Neutrophil (primary cell): ENCODE results near the gene TRIM60.

Experiments used
- H3K27ac ChIP-seq: fragments of 200-600 bp; sonication (generic); 2 replicates; pipeline ENCODE4 v1.5.1; 2016; ENCODE audit warnings: mild to moderate bottlenecking, moderate library complexity
- H3K27me3 ChIP-seq: fragments of 200-600 bp; sonication (generic); 2 replicates; pipeline ENCODE4 v1.6.0; 2016; ENCODE audit warnings: mild to moderate bottlenecking
- H3K36me3 ChIP-seq: fragments of 200-600 bp; sonication (generic); 2 replicates; pipeline ENCODE4 v1.5.1; 2017
- H3K4me1 ChIP-seq, 2 experiments: fragments of 200-600 bp in 1 of 2; sonication (generic) in 1 of 2; 1 replicate in 1 of 2; 2 replicates in 1 of 2; pipeline versions ENCODE4 v1.5.1 to v1.6.1; 2013 to 2016; ENCODE audit warnings: low read depth in 1 of 2, low read length in 1 of 2, mild to moderate bottlenecking in 1 of 2, moderate library complexity in 1 of 2; ENCODE audit not compliant: control insufficient read depth in 1 of 2, insufficient read depth in 1 of 2
- H3K4me3 ChIP-seq, 2 experiments: fragments of 200-600 bp in 1 of 2; sonication (generic) in 1 of 2; 1 replicate in 1 of 2; 2 replicates in 1 of 2; pipeline ENCODE4 v1.5.1; 2013 to 2016; ENCODE audit warnings: low read depth in 1 of 2, low read length in 1 of 2, mild to moderate bottlenecking in 1 of 2, moderate library complexity in 1 of 2
- H3K9me3 ChIP-seq: fragments of 200-600 bp; sonication (generic); 2 replicates; pipeline ENCODE4 v1.5.1; 2016
- CTCF ChIP-seq: fragments of 200-600 bp; sonication (generic); IDR thresholded peaks from 2 replicates; pipeline ENCODE4 v1.5.1; 2016; ENCODE audit warnings: antibody characterized with exemption

The TRIM60 gene

GRCh38 chr4:165048170-165048569 lies 16.4 kb downstream of the TRIM60 start:
- Histone ChIP-seq H3K27ac (no peak overlapping the region), H3K4me3 (no peak overlapping the region), H3K4me1 (no peaks in the 10 kb centered on the region), H3K27me3 (no peaks in the 10 kb centered on the region), H3K36me3 (no peaks in the 10 kb centered on the region), H3K9me3 (no peaks in the 10 kb centered on the region)
- no peak for TF ChIP-seq CTCF

DNA sequence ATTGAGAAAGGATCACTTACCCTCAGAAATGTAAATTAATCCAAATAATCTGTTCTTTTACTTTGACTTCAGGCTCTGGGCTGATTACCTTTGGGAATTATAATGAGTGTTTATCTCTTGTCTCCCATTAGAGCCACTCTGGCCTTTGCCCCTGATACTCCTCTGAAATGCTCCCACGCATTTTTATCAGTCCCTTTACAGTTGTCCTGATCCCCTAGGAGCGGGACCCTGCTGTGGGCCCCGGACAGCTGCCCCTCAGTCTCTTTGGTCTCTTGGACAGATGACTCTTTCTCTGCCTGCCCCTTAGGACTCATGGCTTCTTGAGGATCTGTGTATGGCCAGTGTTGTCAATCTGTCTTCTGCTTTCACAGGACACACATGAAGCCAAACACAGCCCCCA lies 20.8 kb downstream of the TRIM60 start:
- H3K27ac ChIP-seq = no peak overlapping the region
- H3K4me1 ChIP-seq = no peaks in the 10 kb centered on the region
- H3K9me3 ChIP-seq = no peaks in the 10 kb centered on the region
- H3K36me3 ChIP-seq = no peaks in the 10 kb centered on the region
- no peak overlapping the region for H3K4me3 ChIP-seq
- TF ChIP-seq CTCF = no peak
- H3K27me3 ChIP-seq = no peaks in the 10 kb centered on the region

GRCh38 chr4:165053645-165054044 lies 21.8 kb downstream of the TRIM60 start, which contains the start of gene TRIM75:
Gene TRIM75 (plus strand): TSS chr4:165053866. CDS start chr4:165059148, 5,282 bp downstream.
- Histone ChIP-seq H3K36me3 (no peaks in the 10 kb centered on the region), H3K4me1 (no peaks in the 10 kb centered on the region)
- no peak for TF ChIP-seq CTCF

DNA sequence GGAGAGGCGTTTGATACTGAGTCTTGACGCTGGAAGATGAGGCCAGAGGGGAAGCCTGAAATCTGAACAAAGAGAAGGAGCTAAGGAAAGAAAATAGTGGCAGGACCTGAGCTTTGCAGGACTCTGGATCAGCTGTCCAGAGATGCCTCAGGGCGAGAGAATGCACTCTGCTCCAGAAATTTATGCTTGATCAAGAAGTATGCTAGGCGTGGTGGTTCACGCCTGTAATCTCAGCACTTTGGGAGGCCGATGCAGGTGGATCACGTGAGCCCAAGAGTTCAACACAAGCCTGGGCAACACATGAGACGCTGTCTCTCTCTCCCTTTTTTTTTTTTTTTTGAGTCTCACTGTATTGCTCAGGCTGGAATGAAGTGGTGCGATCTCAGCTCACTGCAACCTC lies 23.8 kb downstream of the TRIM60 start:
- no peak for TF ChIP-seq CTCF
- no peaks in the 10 kb centered on the region for H3K27me3 ChIP-seq
- no peak overlapping the region for H3K4me3 ChIP-seq
- H3K27ac ChIP-seq = no peak overlapping the region
- no peaks in the 10 kb centered on the region for H3K9me3 ChIP-seq
- H3K4me1 ChIP-seq = no peaks in the 10 kb centered on the region
- no peaks in the 10 kb centered on the region for H3K36me3 ChIP-seq

More at GRCh38 chr4:165053645-165054044, 21.8 kb downstream of the TRIM60 start, which contains the start of gene TRIM75:
- Histone ChIP-seq H3K9me3 (no peaks in the 10 kb centered on the region), H3K27me3 (no peaks in the 10 kb centered on the region), H3K27ac (no peak within 1 kb of the TSS), H3K4me3 (no peak within 1 kb of the TSS)

DNA sequence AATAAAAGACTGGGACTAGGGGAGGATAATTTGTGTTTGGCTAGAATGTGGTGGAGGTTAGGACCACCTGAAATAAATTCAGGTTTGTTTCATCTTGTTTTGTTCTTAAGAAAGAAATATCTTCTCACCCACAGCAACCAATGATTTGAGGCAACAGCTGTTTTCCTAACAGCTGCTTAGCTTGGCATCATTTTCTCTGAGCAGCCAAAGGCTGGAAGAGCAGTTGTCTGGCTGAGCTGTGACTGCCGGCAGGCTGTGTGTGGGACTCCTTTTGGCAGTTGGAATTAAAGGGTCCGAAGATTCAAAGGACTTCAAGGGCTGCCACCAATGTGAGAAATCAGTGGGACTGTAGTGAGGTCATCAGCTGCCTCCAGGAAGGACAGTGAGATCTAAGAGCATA lies 26.9 kb downstream of the TRIM60 start:
- Histone ChIP-seq H3K9me3 (no peaks in the 10 kb centered on the region), H3K4me3 (no peak overlapping the region), H3K4me1 (no peaks in the 10 kb centered on the region), H3K27me3 (no peaks in the 10 kb centered on the region), H3K36me3 (no peaks in the 10 kb centered on the region), H3K27ac (no peak overlapping the region)
- TF ChIP-seq CTCF = no peak

GRCh38 chr4:165059386-165059785 lies 27.6 kb downstream of the TRIM60 start:
- Histone ChIP-seq H3K27me3 (no peaks in the 10 kb centered on the region), H3K9me3 (no peaks in the 10 kb centered on the region), H3K4me3 (no peak overlapping the region), H3K36me3 (no peaks in the 10 kb centered on the region), H3K4me1 (no peaks in the 10 kb centered on the region), H3K27ac (no peak overlapping the region)
- TF ChIP-seq CTCF = no peak
